ENCODE data around the gene ST8SIA1.

The ST8SIA1 gene

DNA sequence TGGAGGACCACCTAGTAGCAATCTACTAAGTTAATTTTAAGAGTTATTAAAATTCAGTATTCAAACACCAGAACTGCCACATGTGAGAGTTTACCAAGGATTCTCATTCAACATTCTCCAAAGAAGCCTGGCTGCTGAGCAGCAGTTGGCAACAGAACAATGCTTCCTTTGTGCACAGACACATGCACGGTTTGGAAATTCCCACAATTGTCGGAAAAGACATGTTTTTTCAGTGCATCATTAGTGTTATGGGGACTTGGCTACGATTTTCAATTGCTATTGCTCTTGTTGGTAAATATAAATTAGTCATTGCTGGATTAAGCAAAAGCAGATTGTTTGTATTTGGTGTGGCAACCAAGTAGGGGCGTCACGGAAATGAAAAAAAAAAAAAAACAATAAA is 22.2 kb downstream of the ST8SIA1 start:
- Mint-ChIP-seq H3K27me3 (peaks cover 18% of the 10 kb centered on the region), H3K4me3 (no peak overlapping the region), H3K27ac (no peak overlapping the region), H3K9me3 (ENCODE audit: low read depth) (no peaks in the 10 kb centered on the region), H3K36me3 (peaks cover 2% of the 10 kb centered on the region), H3K4me1 (ENCODE audit: low read depth) (no peaks in the 10 kb centered on the region)

DNA sequence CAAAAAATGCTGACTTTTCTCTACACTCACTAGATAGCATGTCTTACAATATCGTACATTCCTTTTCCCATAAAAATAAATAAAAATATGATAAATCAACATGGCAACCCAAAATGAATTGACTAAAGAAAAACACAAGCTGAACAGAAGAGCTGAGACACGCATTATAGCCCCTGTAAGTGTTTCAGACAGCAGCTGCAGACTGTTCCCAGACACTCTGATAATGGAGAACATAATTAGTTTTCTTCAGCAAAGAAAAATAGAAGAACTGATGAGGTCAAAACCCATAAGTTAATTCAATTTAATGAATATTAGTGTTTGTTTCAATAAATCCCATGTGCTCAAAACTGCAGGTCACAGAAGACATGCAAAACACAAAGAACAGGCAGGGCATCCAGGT is 23.8 kb downstream of the ST8SIA1 start:
- Mint-ChIP-seq H3K4me3 (no peak overlapping the region), H3K27ac (no peak overlapping the region), H3K9me3 (ENCODE audit: low read depth) (no peaks in the 10 kb centered on the region), H3K27me3 (peaks cover 18% of the 10 kb centered on the region), H3K4me1 (ENCODE audit: low read depth) (no peaks in the 10 kb centered on the region), H3K36me3 (peaks cover 2% of the 10 kb centered on the region)

DNA sequence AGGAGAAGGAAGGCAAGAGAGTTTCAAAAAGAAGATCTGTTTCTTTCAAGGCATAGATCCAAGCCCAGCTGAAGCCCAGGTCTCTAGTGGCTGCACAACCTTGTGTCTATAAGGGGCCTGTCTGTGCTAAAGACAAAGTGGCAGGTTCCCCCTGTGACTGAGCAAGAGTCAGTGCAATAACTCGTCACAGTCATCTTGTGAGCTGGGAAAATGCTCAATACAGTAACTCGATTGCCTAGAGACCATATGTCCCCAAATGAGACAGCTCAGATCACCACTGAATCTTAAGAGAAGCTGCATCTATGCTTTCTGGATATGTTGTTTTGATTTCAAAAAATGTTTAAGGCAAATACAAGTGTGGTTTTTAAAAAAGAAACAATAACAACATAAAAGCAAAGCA is 24.2 kb downstream of the ST8SIA1 start:
- Mint-ChIP-seq H3K36me3 (peaks cover 2% of the 10 kb centered on the region), H3K27me3 (peaks cover 18% of the 10 kb centered on the region), H3K4me1 (ENCODE audit: low read depth) (no peaks in the 10 kb centered on the region), H3K27ac (no peak overlapping the region), H3K4me3 (no peak overlapping the region), H3K9me3 (ENCODE audit: low read depth) (no peaks in the 10 kb centered on the region)

GRCh38 chr12:22307811-22308210 is 26.7 kb downstream of the ST8SIA1 start:
- H3K4me1 Mint-ChIP-seq (ENCODE audit: low read depth): no peaks in the 10 kb centered on the region
- H3K27me3 Mint-ChIP-seq: peaks cover 10% of the 10 kb centered on the region
- H3K36me3 Mint-ChIP-seq: peaks cover 2% of the 10 kb centered on the region
- no peak overlapping the region for H3K4me3 Mint-ChIP-seq
- H3K27ac Mint-ChIP-seq: no peak overlapping the region
- H3K9me3 Mint-ChIP-seq (ENCODE audit: low read depth): no peaks in the 10 kb centered on the region

- Mint-ChIP-seq H3K27me3 (peaks cover 10% of the 10 kb centered on the region), H3K4me1 (ENCODE audit: low read depth) (no peaks in the 10 kb centered on the region), H3K4me3 (no peak overlapping the region), H3K27ac (no peak overlapping the region), H3K36me3 (peaks cover 2% of the 10 kb centered on the region), H3K9me3 (ENCODE audit: low read depth) (peaks cover 6% of the 10 kb centered on the region)
Measured at GRCh38 chr12:22306311-22306710, 28.2 kb downstream of the ST8SIA1 start.

GRCh38 chr12:22304341-22304740 is 30.2 kb downstream of the ST8SIA1 start:
- Mint-ChIP-seq H3K4me1 (ENCODE audit: low read depth) (no peaks in the 10 kb centered on the region), H3K36me3 (no peaks in the 10 kb centered on the region), H3K27ac (no peak overlapping the region), H3K9me3 (ENCODE audit: low read depth) (peaks cover 9% of the 10 kb centered on the region), H3K4me3 (no peak overlapping the region), H3K27me3 (peaks cover 7% of the 10 kb centered on the region)

DNA sequence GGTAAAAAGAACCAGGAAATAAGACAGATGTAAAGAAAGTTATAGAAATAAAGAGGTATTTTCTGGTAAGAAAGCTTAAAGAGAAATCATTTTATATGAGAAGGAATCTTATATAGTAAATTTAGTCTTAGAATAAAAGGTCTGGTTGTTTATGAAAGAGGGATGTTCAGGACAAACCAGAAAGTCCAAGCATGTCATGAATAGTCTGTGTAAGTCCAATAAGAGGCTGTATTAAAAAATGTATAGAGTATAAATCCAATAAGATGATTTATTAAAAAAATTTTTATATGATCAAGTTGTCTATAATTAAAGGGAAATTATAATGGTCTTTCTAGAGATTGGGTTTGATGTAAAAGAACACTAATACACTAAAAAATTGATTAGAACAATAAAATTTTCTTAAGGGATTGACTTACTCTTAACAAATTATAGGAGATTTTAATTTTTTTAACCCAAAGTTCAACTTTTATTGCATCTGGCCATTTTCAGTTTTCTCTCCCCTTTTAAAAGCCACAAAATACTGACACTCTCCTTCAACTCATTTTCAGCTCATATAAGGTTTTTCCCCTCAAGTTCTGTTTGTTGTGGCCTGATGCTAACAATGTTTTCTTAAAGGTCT is 35.1 kb downstream of the ST8SIA1 start:
- Mint-ChIP-seq H3K27me3 (peaks cover 2% of the 10 kb centered on the region), H3K9me3 (ENCODE audit: low read depth) (peaks cover 19% of the 10 kb centered on the region), H3K36me3 (peaks cover 6% of the 10 kb centered on the region), H3K4me3 (no peak overlapping the region), H3K27ac (no peak overlapping the region), H3K4me1 (ENCODE audit: low read depth) (no peaks in the 10 kb centered on the region)

- no peak overlapping the region for H3K27ac Mint-ChIP-seq
- no peaks in the 10 kb centered on the region for H3K27me3 Mint-ChIP-seq
- H3K9me3 Mint-ChIP-seq (ENCODE audit: low read depth): no peaks in the 10 kb centered on the region
- no peaks in the 10 kb centered on the region for H3K36me3 Mint-ChIP-seq
- H3K4me1 Mint-ChIP-seq (ENCODE audit: low read depth): peaks cover 18% of the 10 kb centered on the region
- H3K4me3 Mint-ChIP-seq: no peak overlapping the region
Measured at GRCh38 chr12:22289250-22289649, 45.3 kb downstream of the ST8SIA1 start.

- H3K4me3 Mint-ChIP-seq: peak overlapping the region; percentile 9
- no peak overlapping the region for H3K27ac Mint-ChIP-seq
- H3K9me3 Mint-ChIP-seq (ENCODE audit: low read depth): no peaks in the 10 kb centered on the region
- no peaks in the 10 kb centered on the region for H3K36me3 Mint-ChIP-seq
- peaks cover 18% of the 10 kb centered on the region for H3K4me1 Mint-ChIP-seq (ENCODE audit: low read depth)
- no peaks in the 10 kb centered on the region for H3K27me3 Mint-ChIP-seq
Measured at GRCh38 chr12:22287776-22288621, 46.5 kb downstream of the ST8SIA1 start.

DNA sequence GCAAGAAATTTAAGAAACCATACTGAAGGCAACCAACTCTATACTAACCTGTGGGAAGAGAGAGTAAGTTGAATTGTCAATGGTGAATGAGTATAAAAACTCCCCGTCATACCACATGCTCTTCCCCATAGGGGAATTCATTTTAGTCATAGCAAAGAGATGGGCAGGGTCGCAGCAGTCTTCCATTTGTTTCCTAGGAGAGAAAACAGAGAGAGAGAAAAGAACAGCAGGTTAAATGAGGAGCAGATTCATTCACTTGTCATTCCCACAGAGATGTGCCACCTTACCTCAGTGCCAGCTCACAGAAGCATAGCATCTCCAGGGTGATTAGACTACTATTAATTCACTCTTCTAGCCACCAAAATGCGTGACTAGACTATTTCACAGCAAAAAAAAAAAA is 47.4 kb downstream of the ST8SIA1 start:
- Mint-ChIP-seq H3K36me3 (no peaks in the 10 kb centered on the region), H3K27me3 (no peaks in the 10 kb centered on the region), H3K4me1 (ENCODE audit: low read depth) (peaks cover 18% of the 10 kb centered on the region), H3K27ac (no peak overlapping the region), H3K9me3 (ENCODE audit: low read depth) (no peaks in the 10 kb centered on the region), H3K4me3 (no peak overlapping the region)

DNA sequence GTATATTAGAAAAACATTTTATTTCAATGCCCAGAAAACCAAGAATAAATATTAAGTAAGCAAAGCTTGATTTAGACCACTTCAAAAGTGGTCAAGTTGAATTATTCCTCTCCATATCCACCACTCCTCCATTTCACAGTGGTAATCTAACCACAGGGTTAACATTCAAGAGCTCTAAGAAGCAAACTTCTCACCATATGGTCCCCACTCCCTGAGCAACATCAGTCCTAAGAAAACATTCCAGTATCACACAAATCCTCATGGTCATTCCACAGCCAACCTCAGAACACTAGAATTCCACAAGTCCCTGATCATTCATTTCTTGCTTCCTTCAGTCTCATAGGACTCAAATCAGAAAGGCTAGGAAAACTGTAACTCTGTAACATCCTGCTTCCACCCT is 47.9 kb downstream of the ST8SIA1 start:
- no peaks in the 10 kb centered on the region for H3K27me3 Mint-ChIP-seq
- H3K36me3 Mint-ChIP-seq: no peaks in the 10 kb centered on the region
- no peak overlapping the region for H3K27ac Mint-ChIP-seq
- no peak overlapping the region for H3K4me3 Mint-ChIP-seq
- H3K9me3 Mint-ChIP-seq (ENCODE audit: low read depth): no peaks in the 10 kb centered on the region
- H3K4me1 Mint-ChIP-seq (ENCODE audit: low read depth): peaks cover 18% of the 10 kb centered on the region

GRCh38 chr12:22285846-22286245 is 48.7 kb downstream of the ST8SIA1 start:
- H3K36me3 Mint-ChIP-seq: no peaks in the 10 kb centered on the region
- peaks cover 18% of the 10 kb centered on the region for H3K4me1 Mint-ChIP-seq (ENCODE audit: low read depth)
- H3K9me3 Mint-ChIP-seq (ENCODE audit: low read depth): no peaks in the 10 kb centered on the region
- no peak overlapping the region for H3K27ac Mint-ChIP-seq
- H3K4me3 Mint-ChIP-seq: no peak overlapping the region
- H3K27me3 Mint-ChIP-seq: no peaks in the 10 kb centered on the region

- H3K4me3 Mint-ChIP-seq: no peak overlapping the region
- no peak overlapping the region for H3K27ac Mint-ChIP-seq
- H3K4me1 Mint-ChIP-seq (ENCODE audit: low read depth): peaks cover 18% of the 10 kb centered on the region
- no peaks in the 10 kb centered on the region for H3K36me3 Mint-ChIP-seq
- no peaks in the 10 kb centered on the region for H3K9me3 Mint-ChIP-seq (ENCODE audit: low read depth)
- H3K27me3 Mint-ChIP-seq: no peaks in the 10 kb centered on the region
Measured at GRCh38 chr12:22284871-22285270, 49.6 kb downstream of the ST8SIA1 start.

GRCh38 chr12:22283508-22283907 is 51.0 kb downstream of the ST8SIA1 start:
- Mint-ChIP-seq H3K27ac (no peak overlapping the region), H3K27me3 (no peaks in the 10 kb centered on the region), H3K4me3 (no peak overlapping the region), H3K9me3 (ENCODE audit: low read depth) (no peaks in the 10 kb centered on the region), H3K4me1 (ENCODE audit: low read depth) (peaks cover 15% of the 10 kb centered on the region), H3K36me3 (no peaks in the 10 kb centered on the region)

- Mint-ChIP-seq H3K36me3 (no peaks in the 10 kb centered on the region), H3K27me3 (no peaks in the 10 kb centered on the region), H3K4me3 (no peak overlapping the region), H3K4me1 (ENCODE audit: low read depth) (peaks cover 11% of the 10 kb centered on the region), H3K9me3 (ENCODE audit: low read depth) (no peaks in the 10 kb centered on the region), H3K27ac (no peak overlapping the region)
Measured at GRCh38 chr12:22283006-22283506, 51.5 kb downstream of the ST8SIA1 start.
